Measurements from ENCODE around the gene HDAC4. TPM values are rescaled to one million over a fixed set of nuclear protein-coding genes. Genes with fewer than 3 reads are reported as not detected.

HDAC4 gene
- total RNA-seq, 1 experiment from 2014 or later, result 47.6 TPM

DNA sequence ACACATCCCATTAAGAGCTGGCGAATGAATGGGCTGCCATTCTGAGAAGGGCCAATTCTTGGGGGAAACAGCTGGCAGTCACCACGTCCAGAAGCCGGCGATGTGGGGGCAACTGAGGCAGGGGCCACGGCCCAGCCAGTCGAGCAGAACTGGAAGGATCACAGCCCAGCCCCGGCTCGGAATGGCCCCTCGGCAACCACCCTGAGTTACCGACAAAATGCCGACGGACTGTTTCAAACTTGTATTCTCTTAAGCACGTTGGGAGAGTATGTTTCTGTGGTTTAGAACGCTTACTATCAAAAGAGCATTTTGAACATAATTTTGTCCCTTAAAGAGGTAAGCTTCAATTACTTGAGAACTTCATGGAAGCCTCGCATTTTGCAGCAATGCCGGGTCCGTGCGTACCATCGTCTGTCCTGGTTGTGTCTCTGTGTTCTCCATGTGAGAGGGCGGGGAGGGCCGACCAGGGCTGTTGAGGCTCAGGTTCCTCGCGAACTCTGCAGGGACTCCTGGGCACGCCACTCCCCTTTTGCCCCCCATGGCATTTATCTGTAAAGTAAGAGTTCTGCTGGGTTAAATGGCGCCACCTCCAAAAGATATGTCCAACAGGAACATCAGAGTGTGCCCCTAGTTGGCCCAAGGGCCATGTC, 397.1 kb downstream of the HDAC4 start:
- Histone ChIP-seq H3K36me3 (ENCODE audit: control insufficient read depth in 1 of 2, insufficient read depth in 2 of 2, low read length in 2 of 2) (no peaks in the 10 kb centered on the region), H3K9me3 (ENCODE audit: control insufficient read depth in 1 of 2, insufficient read depth in 1 of 2, low read depth in 1 of 2, low read length in 2 of 2) (no peaks in the 10 kb centered on the region), H3K9me2 (ENCODE audit: insufficient read depth) (no peaks in the 10 kb centered on the region), H2AFZ (ENCODE audit: low read depth, low read length, poor library complexity, severe bottlenecking) (no peak overlapping the region), H3K9ac (ENCODE audit: low read length) (no peak overlapping the region), H3K27me3 (ENCODE audit: insufficient read depth, low read length) (peaks cover 24% of the 10 kb centered on the region), H3K79me2 (ENCODE audit: insufficient read depth, low read length) (no peaks in the 10 kb centered on the region), H3K4me3 (replicated peaks in 1 of 2; ENCODE audit: low read depth in 1 of 2, low read length in 2 of 2) (no peak overlapping the region), H3K4me2 (ENCODE audit: low read length) (no peak overlapping the region), H3K4me1 (ENCODE audit: control insufficient read depth in 1 of 2, insufficient read depth in 2 of 2, low read length in 2 of 2) (peaks cover 0 to 6% of the 10 kb centered on the region in 2 experiments; a peak in 2 of 4 replicates), H3K27ac (ENCODE audit: low read depth, low read length) (no peak overlapping the region), H4K20me1 (ENCODE audit: insufficient read depth) (no peaks in the 10 kb centered on the region)
- POLR2A ChIA-PET, result no interaction called here
- ATAC-seq (no peak), DNase-seq (ENCODE audit: low read depth, low spot score) (no peak)
- CTCF ChIA-PET, result no interaction called here
- TF ChIP-seq ZBTB33 (IDR thresholded peaks at IDR 0.05; ENCODE audit: extremely low read depth, insufficient replicate concordance, low read length), result no peak
- no peak for TF ChIP-seq JUND (IDR thresholded peaks at IDR 0.05)
- no peak for TF ChIP-seq ZNF274 (IDR thresholded peaks at IDR 0.05; ENCODE audit: low read depth, low read length)
- no peak for TF ChIP-seq EZH2 (IDR thresholded peaks at IDR 0.05)
- no TSS peak for BruUV-seq (replicated peaks)
- RAD21 ChIA-PET (ENCODE audit: low non-redundant PET in 1 of 2, low total read pairs in 2 of 2, uncharacterized antibody in 2 of 2, unreplicated experiment in 2 of 2), result no interaction called here
- intact Hi-C loops (cut with micrococcal nuclease), result no loop called here

DNA sequence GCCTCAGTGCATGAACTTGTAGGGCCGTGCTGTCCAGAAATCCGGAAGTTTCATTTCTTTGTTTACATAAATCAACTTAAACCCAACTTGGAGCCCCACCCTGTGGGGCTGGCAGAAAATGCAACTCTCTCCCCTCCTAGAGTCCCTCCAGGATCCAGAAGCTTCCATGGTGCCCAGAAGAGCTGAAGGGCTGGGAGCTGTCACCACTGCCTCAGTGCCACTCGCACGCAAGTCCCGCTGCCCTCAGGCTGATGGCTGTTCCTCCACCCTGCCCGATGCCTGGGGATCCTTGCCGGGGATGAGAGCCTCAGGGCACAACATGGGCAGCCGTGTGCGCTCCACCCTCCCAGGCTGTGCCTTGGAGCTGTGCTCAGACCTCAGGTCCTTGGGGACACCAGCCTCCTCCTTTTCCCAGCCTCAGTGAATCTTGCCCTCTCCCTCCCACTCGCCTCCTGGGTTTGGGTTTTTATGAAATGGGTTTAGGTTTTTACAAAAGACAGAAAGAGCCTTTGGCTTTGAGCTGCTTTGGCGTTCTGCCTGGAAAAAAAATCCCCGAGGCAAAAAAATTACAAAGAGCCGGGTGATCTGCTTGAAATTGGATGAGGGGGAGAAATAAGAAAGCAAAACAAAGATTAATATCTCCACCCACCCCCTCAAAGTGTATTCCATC, 397.7 kb downstream of the HDAC4 start:
- H4K20me1 ChIP-seq (ENCODE audit: insufficient read depth), result no peaks in the 10 kb centered on the region
- H3K79me2 ChIP-seq (ENCODE audit: insufficient read depth, low read length), result no peaks in the 10 kb centered on the region
- no peak overlapping the region for H2AFZ ChIP-seq (ENCODE audit: low read depth, low read length, poor library complexity, severe bottlenecking)
- no TSS peak for BruUV-seq (replicated peaks)
- no peak overlapping the region for H3K4me3 ChIP-seq (replicated peaks in 1 of 2; ENCODE audit: low read depth in 1 of 2, low read length in 2 of 2)
- H3K27me3 ChIP-seq (ENCODE audit: insufficient read depth, low read length), result peaks cover 21% of the 10 kb centered on the region
- CTCF ChIA-PET, result no interaction called here
- TF ChIP-seq SRF (IDR thresholded peaks at IDR 0.05; ENCODE audit: low read depth), result no peak
- TF ChIP-seq REST (IDR thresholded peaks at IDR 0.05; ENCODE audit: low read depth), result no peak
- TF ChIP-seq CBX3 (IDR thresholded peaks at IDR 0.05; ENCODE audit: low read depth), result no peak
- TF ChIP-seq YY1 (IDR thresholded peaks at IDR 0.05; ENCODE audit: extremely low read depth, insufficient replicate concordance, low read depth, low read length), result no peak
- 0 out of 2 replicates have a peak, but pooled peaks have one; percentile 21 for TF ChIP-seq RAD21 (IDR thresholded peaks at IDR 0.05; ENCODE audit: low read depth)
- TF ChIP-seq CEBPB (IDR thresholded peaks at IDR 0.05; ENCODE audit: low read depth), result no peak
- DNase-seq (ENCODE audit: low read depth, low spot score), result no peak
- peaks cover 0 to 6% of the 10 kb centered on the region in 2 experiments; a peak in 2 of 4 replicates for H3K4me1 ChIP-seq (ENCODE audit: control insufficient read depth in 1 of 2, insufficient read depth in 2 of 2, low read length in 2 of 2)
- intact Hi-C loops (cut with micrococcal nuclease), result no loop called here
- no peak for ATAC-seq
- POLR2A ChIA-PET, result no interaction called here
- no peak overlapping the region for H3K4me2 ChIP-seq (ENCODE audit: low read length)
- no peak overlapping the region for H3K27ac ChIP-seq (ENCODE audit: low read depth, low read length)
- no peaks in the 10 kb centered on the region for H3K9me3 ChIP-seq (ENCODE audit: control insufficient read depth in 1 of 2, insufficient read depth in 1 of 2, low read depth in 1 of 2, low read length in 2 of 2)
- RAD21 ChIA-PET (ENCODE audit: low non-redundant PET in 1 of 2, low total read pairs in 2 of 2, uncharacterized antibody in 2 of 2, unreplicated experiment in 2 of 2), result no interaction called here
- no peaks in the 10 kb centered on the region for H3K9me2 ChIP-seq (ENCODE audit: insufficient read depth)
- H3K9ac ChIP-seq (ENCODE audit: low read length), result no peak overlapping the region
- no peaks in the 10 kb centered on the region for H3K36me3 ChIP-seq (ENCODE audit: control insufficient read depth in 1 of 2, insufficient read depth in 2 of 2, low read length in 2 of 2)
